GM19240 (cell line): ENCODE measurements around the gene TCP11.

Source experiments
- DNase-seq: peaks from one replicate; pipeline ENCODE4 v3.0.0; 2011; ENCODE audit warnings: low spot score; ENCODE audit not compliant: insufficient read length

The TCP11 gene

DNA sequence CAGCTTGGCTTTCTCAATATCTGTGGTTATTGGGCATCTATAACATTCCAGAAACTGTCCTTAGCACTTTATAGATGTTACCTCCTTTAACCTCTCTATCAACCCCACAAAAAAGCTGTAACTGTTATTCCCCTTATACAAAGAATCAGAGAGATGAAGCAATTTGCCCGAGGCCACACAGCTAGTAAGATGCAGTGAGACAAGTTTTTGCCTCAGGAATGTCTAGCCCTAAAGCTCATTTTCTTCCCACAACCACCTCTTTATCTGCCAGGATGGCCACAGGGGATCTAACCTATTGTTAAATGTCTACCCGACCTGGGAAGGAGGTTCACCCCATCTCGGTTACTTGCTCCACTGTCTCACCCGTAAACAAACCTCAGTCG is 31.9 kb upstream of the TCP11 start:
- DNase-seq, result no peak

DNA sequence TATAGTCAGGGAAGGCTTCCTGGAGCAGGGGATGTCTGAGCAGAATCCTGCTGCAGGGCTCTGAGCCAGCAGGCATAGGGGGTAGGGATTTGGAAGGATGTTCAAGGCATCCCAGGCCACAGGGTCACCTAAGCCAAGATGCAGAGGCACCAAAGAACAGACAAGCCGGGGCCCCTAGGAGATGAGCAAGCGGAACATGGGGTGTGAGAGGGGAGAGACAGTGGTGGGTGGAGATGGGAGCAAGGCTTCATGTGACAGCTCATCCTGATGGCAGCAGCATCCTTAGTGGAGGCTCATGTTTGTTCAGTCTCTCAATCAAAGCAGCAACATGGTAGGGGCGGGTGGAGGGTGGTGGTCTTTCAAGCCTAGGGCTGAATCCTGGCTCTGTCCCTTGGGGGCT is 29.8 kb upstream of the TCP11 start:
- no peak for DNase-seq

DNA sequence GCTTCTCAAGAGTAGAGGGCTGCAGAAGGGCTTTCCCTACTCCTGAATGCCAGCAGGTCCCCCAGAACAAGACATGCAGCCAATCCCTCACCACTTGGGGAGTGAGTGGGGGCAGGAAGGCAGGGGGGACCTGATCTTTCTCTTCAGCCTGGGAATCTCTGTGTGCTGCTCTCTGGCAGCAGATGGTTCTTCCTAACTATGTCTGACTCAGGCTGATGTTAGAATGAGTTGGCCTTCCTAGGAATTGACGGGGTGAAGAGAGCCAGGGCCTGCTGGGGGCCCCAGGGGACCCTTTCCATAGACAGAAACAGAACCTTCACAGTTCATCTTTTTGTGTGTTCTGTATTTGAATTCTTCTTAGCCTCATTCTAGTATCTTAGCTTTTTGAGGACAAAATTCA is 29.0 kb upstream of the TCP11 start:
- DNase-seq, result no peak

DNA sequence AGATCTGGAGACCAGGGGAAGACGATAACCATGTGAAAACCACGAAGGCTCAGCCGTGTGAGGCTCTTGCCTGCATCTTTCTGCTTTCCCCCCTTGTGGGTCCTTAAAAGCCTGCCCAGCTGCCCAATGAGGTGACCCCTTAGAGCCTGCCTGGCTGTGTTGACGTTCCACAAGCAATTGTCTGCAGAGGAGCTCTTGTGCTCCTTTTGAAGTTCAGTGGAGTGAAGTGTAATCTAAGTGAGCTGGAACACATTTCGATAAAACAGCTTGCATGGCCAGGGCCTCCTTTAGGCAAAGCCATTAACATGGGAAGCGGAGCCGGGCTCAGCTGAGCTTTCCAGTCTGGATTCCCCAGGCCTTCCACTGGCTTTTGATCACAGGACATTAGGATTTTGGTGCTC is 27.3 kb upstream of the TCP11 start:
- no peak for DNase-seq

DNA sequence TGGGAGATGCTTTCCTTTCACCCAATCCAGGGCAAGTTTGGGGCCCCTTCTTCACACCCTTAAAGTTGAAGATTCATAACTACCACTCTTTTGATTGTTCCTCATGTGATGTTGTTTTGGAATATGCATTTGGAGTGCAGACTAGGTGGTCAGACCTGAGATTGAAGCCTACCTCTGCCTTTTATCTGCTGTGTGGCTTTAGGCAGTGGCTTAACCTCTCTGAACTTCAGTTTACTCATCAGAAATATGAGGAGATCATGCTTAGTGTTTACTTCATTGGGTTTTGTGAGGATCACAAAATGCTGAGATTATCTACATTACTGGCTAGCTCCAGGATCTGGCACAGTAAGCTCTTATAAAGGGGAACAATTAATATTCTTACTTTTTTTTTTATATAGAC is 26.4 kb upstream of the TCP11 start:
- no peak for DNase-seq

DNA sequence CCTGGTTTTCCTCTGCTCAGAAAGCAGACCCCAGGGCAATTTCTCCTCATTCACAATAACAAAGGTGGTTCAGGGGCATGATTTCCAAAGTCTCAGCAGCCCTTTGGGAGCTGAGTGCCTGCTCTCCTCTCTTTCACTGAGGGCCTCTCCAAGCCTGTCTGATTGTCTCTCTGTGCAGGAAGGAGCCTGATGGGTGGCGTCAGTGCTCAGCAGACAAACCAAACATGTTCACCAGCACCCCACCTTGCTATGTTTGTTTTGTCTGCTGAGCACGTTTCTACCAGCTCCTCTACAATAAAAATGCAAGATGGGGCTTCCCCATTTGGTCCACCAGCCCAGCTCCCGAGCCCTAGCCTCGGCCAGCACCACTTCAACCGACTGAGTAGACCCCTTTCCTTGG is 25.4 kb upstream of the TCP11 start:
- DNase-seq, result no peak

DNA sequence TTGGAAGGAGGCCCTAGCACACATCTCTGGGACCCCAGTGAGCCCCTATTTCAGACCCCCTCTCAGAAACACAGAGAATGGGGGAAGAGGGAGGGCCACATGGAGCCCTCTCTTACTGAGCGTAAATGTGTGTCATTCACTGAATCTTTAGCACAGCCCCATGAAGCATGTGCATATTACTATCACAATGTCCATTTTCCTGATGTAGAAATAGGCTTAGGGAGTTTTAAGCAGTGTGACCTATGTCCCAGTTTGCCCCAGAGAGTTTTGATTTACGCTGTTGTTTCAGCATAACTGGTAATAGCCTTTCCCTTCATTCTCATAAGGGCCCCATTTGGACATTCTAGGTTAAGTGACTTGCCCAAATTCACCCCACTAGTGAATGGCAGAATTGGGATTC is 25.0 kb upstream of the TCP11 start:
- no peak for DNase-seq

DNA sequence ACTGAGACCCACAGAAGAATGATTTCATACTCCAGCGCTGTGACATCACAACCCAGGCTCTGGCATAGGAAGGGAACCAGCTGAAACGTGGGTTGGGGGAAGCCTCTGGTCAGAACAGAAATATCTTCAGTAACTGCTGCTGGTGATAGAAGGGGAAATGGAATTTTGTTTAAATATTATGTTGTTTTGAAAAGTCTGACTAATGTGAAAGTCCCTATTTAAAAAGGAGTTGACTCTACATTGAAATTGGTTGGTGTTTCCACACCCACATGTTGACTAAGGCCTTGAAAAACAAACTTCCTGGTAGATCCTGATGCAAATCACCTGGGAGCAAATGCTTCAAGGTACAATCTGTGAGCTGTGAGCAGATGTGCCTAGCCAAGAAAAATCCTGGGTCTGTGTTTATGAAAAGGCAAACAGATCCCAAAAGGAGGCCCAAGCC is 24.5 kb upstream of the TCP11 start:
- no peak for DNase-seq

DNA sequence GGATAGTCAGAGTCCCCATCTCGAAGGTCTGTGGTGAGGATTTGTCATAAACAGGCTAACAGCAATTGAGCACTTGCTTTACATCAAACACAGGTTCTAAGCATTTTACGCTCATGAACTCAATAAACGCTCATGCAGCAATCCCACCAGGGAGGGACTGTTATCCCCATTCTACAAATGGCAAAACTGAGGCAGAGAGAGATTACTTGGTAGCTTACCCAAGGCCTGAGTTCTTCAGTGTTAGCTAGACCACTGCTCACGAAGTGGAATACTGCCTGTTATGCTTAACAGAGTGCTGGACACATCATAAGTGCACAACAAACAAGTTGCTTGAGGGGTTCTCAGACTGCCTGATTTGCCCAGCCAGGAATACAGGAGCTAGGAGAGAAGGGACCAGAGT is 23.7 kb upstream of the TCP11 start:
- DNase-seq, result no peak

DNA sequence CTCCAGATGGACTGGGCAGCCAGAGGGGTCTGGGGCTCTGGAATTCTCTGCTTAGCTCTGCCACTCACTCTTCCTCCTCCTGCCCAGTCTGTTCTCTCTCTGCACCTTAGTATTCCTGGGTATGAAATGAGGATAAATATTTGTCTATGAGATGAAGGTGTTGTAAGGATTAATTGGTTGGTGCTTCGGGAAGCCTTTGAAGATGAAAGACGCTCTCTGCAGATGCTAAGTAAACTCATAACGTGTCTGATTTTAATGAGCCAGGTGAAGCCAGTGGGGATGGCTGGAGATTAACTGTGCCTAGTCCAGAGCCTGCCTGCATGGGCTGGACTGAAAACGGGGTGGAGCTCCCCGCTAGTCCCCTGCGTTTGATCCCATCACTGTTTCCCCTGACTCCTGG is 23.1 kb upstream of the TCP11 start:
- no peak for DNase-seq

DNA sequence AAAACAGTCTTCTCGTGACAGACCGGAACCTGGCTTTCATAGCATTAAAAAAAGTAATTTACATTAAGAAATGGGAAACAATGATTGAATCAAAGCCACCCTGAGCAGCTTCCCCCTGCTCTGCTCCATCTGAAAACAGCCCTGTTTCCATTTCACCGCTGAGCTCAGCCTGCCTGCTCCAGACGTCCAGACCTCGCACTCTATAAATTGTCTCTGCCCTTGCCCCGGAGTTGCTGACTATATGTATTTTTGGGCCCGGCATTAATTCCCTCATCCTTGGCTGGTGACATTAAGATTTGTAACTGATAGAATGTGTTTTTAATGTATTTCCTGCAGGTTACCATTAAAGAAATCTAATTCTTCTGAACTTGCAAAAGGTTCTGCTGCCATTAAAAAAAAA is 22.7 kb upstream of the TCP11 start:
- DNase-seq, result no peak

DNA sequence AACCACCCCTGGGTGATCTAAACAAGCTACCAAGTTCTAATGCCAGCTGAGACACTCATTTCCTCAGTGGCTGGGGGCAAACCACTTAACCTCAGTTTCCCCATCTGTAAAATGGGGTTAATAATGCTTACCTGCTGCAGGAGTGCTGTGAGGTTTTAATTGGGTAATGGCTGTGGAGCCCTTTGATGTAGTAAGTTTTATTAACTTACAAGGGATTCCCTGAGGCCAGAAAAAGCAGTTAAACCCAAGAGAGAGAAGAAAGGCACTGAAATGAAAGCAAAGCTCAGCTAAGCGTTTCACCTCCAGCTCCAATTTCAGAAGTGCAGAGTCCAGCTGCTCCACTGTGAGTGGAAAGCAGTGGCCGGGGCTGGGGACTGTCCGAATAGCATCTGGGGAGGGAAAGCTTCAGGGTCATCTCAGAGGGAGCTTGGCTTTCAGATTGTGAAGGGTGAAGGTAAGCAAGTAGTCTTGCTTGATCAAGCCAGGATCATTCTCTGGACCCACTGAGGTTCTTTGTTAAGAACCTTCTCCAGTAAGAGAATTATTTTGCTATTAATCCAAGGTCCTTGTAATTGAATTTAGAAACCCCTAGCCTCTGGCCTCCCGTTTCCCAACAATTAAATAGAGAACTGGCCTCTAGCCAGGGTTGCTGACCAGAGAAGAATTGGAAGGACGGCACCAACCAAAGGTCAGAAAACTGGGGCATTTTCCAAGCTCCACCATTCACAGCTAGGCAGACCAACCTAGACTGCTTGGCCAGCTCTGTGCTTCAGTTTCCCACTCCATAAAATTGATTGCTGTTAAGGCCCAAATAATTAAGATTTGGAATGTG is 20.9 kb upstream of the TCP11 start:
- DNase-seq, result no peak

DNA sequence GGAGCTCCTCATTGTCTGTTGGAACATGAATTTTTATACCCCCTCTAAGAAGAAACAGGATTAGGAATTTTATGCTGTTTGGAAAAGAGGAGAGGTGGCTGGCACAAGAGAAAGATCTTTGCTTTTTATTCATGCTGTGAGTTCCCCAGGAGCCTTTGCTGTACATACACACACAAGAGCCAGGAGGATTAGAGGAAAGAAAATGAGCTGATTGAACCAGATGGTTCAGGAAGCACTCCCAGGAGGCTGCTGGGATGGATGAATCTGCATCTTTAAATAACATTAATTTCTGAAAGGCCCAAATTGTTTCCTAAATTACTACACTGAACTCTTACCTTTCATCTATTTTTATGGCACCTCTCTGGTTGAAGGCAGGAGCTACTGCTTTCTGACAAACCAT is 20.1 kb upstream of the TCP11 start:
- DNase-seq, result no peak

DNA sequence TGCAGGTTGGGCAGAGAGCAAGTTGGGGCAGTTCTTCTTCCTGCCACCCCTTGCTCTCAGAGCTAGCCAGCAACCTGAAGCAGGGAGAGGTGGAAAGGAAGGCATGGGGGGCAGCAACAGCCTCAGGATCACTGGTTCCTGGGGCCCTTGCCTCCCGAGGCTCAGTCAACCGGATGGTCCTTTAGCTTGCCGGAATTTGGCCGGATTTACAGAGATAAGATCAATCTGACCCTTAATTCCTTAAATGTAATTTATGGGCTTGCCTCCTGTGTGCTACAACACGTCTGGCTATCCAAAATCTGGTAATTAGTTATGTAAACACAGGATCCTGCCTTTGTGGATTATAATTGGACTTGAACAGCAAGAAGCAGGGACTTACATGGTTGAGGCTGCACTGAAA is 19.5 kb upstream of the TCP11 start:
- DNase-seq, result no peak

DNA sequence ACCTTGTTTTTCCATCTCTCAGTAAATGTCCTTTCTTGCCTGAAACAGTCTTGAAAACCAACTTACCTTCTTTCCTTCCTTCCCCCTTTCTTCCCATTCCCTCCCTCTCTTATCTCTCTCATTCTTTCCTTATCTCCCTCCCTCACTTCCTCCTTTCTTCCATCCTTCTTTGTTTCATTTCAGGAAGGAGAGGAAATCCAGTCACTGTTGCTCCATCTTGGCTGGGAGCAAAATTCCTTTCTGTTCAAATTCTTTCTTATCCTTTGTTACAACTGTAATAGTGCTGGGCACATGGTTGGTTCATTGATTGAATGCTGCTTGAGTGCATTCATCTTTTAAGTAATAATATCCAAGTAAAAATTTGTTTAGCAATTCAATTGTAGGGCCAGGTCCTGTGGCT is 17.4 kb upstream of the TCP11 start:
- no peak for DNase-seq

DNA sequence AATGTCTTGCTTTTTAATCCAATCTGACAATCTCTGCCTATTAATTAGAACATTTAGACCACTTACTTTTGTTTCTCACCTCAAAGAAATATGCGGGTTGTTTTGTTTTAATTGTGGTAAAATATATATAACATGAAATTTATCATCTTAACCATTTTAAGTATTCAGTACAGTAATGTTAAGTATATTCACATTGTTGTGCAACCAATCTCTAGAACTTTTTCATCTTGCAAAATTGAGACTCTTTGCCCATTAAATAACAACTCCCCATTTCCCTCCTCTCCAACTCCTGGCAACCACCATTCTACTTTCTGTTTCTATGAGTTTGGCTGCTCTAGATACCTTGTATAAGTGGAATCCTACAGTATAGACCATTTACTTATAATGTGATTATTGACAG is 13.8 kb upstream of the TCP11 start:
- no peak for DNase-seq

DNA sequence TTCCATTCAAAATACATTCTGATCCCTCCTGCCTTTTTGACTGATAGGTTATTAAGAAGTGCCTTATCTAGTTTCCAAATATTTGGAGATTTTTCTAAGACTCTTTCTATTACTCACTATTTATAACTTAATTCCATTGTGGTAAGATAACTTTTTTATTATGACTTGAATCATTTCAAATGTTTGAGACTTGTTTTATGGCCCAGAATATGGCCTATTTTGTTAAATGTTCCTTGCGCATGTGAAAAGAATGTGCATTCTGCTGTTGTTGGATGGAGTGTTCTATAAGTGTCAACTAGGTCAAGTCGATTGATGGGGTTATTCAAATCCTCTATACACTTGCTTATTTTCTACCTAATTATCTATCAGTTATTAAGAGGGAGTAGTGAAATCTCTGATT is 13.1 kb upstream of the TCP11 start:
- no peak for DNase-seq

DNA sequence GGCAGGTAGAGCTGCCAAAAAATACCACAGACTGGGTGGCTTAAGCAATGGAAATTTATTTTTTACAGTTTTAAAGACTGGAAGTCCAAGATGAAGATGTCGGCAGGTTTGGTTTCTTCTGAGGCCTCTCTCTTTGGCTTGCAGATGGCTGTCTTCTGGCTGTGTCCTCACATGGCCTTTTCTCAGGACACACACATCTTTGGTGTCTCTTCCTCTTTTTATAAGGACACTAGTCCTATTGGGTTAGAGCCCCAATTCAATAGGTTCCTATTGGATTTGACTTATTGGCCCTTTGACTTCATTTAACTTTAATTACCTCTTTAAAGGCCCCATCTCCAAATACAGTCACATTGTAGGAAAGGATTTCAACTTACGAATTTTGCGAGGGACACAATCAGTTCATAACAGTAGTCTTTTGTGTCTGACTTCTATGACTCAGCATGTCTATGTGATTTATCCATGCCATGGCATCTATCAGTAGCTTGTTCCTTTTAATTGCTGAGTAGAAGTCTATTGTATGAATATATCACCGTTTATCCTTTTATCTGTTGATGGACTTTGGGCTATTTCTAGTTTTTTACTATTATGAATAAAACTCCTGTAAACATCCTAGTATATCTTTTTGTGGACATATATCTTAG is 11.0 kb upstream of the TCP11 start:
- no peak for DNase-seq

DNA sequence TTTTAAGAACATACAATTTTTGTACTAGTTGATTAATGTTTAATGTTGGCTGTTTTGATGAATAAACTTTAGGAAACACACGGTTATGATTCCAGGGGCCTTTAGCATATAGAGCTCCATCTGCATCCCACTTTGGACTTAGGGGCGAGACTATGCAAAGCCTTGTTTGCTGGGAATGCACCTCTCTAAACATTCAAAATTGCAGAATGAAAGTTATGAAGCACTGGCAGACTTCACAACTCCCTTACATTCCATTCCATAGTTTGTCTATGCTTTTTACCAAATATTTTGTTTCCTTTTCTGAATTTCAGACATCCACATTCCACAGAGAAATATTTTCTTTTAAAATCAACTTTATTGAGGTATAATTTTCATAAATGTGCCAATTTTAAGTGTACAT is 10.3 kb upstream of the TCP11 start:
- DNase-seq, result no peak

DNA sequence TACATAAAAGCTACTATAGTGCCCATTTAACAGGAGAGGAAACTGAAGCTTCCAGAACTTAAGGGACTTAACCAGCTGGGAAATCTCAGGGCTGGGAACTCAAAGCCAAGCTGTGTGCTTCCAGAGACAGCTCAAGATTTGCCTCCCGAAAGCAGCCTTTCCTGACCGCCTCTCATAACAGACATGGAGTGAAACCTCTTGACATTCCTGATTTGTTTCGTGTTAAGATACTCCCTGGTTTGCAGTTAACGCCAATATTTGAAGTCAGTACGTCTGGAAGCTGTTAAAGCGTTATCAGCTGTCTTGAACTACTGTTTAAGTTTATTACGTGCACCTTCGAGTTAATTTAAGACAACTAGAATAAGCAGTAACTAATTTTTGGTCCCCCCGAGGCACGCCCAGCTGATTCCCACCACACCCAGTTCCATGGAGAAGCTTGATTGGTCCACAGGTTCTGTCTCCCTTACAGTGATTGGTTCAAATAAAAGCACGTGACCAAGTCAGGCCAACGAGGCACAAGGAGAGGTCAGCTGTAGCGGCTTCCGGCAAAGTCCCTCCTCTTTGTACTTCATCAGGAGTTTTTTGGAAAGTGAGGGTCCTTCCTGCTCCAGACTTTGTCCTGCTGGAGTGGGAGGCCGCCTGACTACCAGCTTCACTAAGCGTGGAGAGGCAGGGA is 8.9 kb upstream of the TCP11 start:
- no peak for DNase-seq

DNA sequence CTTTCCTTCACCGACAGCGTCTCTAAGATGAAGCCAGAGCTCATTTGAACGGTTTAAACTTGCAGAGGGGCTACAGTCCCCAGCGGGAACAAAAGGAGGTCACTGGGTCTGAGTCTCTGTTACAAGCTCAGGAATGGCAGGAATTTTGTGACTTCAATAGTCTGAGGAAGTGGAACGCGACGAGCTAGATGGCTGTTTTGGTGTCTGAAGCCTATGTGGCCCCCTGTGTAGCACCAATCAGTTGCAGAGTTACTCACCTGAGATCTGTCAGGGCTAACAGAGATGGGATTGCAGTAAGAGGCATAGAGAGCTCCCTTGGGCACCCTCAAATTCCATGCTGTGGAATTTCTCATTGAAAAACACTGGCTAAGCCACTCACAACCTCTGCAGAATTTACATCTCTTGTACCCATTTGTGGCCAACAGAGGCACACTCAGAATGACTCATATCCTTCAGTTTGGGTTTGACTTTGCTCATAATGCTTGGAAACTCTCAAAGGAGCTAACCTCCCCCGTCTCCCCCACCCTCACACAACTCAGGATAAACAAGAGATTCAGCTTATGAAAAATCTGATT is 7.1 kb upstream of the TCP11 start:
- no peak for DNase-seq

DNA sequence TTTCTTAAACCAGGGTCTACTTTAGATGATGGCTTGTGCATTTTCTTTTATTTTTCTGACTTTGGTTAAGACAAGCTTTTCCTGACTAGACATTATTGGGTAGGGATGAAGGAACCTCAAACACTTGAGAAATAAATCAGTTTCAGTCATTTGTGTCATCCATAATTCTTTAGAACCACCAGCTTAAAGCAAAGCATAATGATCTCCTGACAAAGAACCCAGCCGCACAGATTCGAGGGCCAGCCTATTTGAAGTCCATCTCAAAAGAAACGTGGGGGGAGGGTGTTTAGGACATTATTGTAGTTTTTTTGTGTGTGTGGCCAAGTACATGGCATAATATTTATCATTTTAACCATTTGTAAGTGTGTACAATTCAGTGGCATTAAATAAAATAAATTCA is 6.3 kb upstream of the TCP11 start:
- DNase-seq, result no peak
